ENCODE measurements around the gene GRID1. TPM values are rescaled to one million over a fixed set of nuclear protein-coding genes. Genes with fewer than 3 reads are reported as not detected.

GRID1 gene
- total and polyA plus RNA-seq, 9 of the 15 experiments (the other 6 are each of a cell fraction or from before 2014, with no cell fraction given), result 0.01 to 7.2 (median 1.2) TPM

GRCh38 chr10:86319676-86320075 is 46.9 kb downstream of the GRID1 start:
- Histone ChIP-seq H3K9me1 (ENCODE audit: control insufficient read depth, insufficient read depth, low read length) (no peaks in the 10 kb centered on the region), H2AFZ (ENCODE audit: low read depth, low read length) (no peak overlapping the region), H3K4me2 (ENCODE audit: insufficient read depth, low read length) (no peak overlapping the region), H3K36me3 (ENCODE audit: control insufficient read depth, insufficient read depth, low read length) (no peaks in the 10 kb centered on the region), H4K20me1 (replicated peaks; ENCODE audit: control insufficient read depth, insufficient read depth, low read length) (no peaks in the 10 kb centered on the region), H3K4me1 (replicated peaks in 1 of 2; ENCODE audit: control insufficient read depth in 2 of 2, insufficient read depth in 2 of 2, low read length in 2 of 2) (no peaks in the 10 kb centered on the region; a peak in 2 of 5 replicates), H3K27me3 (ENCODE audit: control insufficient read depth in 2 of 2, insufficient read depth in 2 of 2, low read length in 2 of 2) (peaks cover 0 to 10% of the 10 kb centered on the region in 2 experiments; a peak in 2 of 5 replicates), H3K79me2 (ENCODE audit: control insufficient read depth, insufficient read depth, low read length) (no peaks in the 10 kb centered on the region), H3K4me3 (no peak overlapping the region), H3K9ac (ENCODE audit: insufficient read depth in 1 of 2, low read depth in 2 of 2, low read length in 2 of 2) (no peak overlapping the region), H3K9me3 (replicated peaks; ENCODE audit: control insufficient read depth, insufficient read depth, low read depth, low read length) (no peaks in the 10 kb centered on the region), H3K27ac (ENCODE audit: extremely low read depth, low read depth, low read length) (no peak overlapping the region)
- WGBS (ENCODE audit: insufficient coverage, low coverage, missing lambda C conversion rate), result 0% methylated on average over 2 of the region's 4 CpGs
- intact Hi-C loops (cut with micrococcal nuclease), result no loop called here
- FAIRE-seq (no peak), ATAC-seq (no peak), DNase-seq (ENCODE audit: extremely low read depth in 1 of 4, low spot score in 3 of 4) (no peak)
- TF ChIP-seq TAL1 (IDR thresholded peaks at IDR 0.05) (no peak), ZNF696 (CRISPR knock-in tag; conservative IDR thresholded peaks at IDR 0.05) (no peak), ELK3 (CRISPR knock-in tag; IDR thresholded peaks at IDR 0.05) (no peak), UBTF (IDR thresholded peaks at IDR 0.05; ENCODE audit: borderline replicate concordance in 1 of 2, low read depth in 2 of 2, low read length in 2 of 2) (no peak), WHSC1 (IDR thresholded peaks at IDR 0.05; ENCODE audit: low read length) (no peak), ARHGAP35 (IDR thresholded peaks at IDR 0.05; ENCODE audit: partially characterized antibody) (no peak), DLX4 (CRISPR knock-in tag; IDR thresholded peaks at IDR 0.05) (no peak), TFE3 (CRISPR knock-in tag; IDR thresholded peaks at IDR 0.05) (no peak), STAT5A (IDR thresholded peaks at IDR 0.05; ENCODE audit: borderline replicate concordance, low read length) (no peak), ZFX (CRISPR knock-in tag; IDR thresholded peaks at IDR 0.05) (no peak), ZNF780A (CRISPR knock-in tag; IDR thresholded peaks at IDR 0.05) (no peak), ZNF76 (CRISPR knock-in tag; IDR thresholded peaks at IDR 0.05; ENCODE audit: borderline replicate concordance) (no peak), EWSR1 (IDR thresholded peaks at IDR 0.05; ENCODE audit: borderline replicate concordance, low read depth, partially characterized antibody) (no peak), HDGF (IDR thresholded peaks at IDR 0.05) (no peak), SIRT6 (IDR thresholded peaks at IDR 0.05; ENCODE audit: low read depth, low read length) (no peak)
- no TSS peak for BruUV-seq (replicated peaks)
- ChIA-PET POLR2A (interaction anchor here (0.7 kb wide), 1 partner anchor 42 kb away, joined by 3 read pairs; no protein-coding TSS in a partner anchor), CTCF (ENCODE audit: low intra/inter-chr PET ratio) (no interaction called here)
- in situ Hi-C loops (cut with MboI), result no loop called here
